GM18502 (cell line): Measurements from ENCODE around the gene SDK1.
"Not testable (repeated sequence)": the region's sequence is repeated elsewhere in the genome, so short reads cannot be mapped to it uniquely, and the experiment has no call there.

Experiments used
- ATAC-seq: cut with Tn5 transposase; IDR thresholded peaks from one replicate; pipeline ENCODE4 v1.9.1; 2021; ENCODE audit warnings: mild to moderate bottlenecking; ENCODE audit not compliant: unreplicated experiment, poor library complexity

SDK1 gene

GRCh38 chr7:4073052-4073451 lies 772.0 kb downstream of the SDK1 start:
- ATAC-seq = no peak

- no peak for ATAC-seq
Observed at GRCh38 chr7:4073750-4074149, 772.7 kb downstream of the SDK1 start.

GRCh38 chr7:4074407-4074806 lies 773.4 kb downstream of the SDK1 start:
- ATAC-seq = no peak

GRCh38 chr7:4074994-4075393 lies 773.9 kb downstream of the SDK1 start:
- no peak for ATAC-seq

- ATAC-seq = no peak
Observed at GRCh38 chr7:4076701-4077294, 775.7 kb downstream of the SDK1 start.

GRCh38 chr7:4077980-4078379 lies 776.9 kb downstream of the SDK1 start:
- ATAC-seq = no peak

GRCh38 chr7:4078580-4078979 lies 777.5 kb downstream of the SDK1 start:
- ATAC-seq = no peak

- no peak for ATAC-seq
Observed at GRCh38 chr7:4079366-4079765, 778.3 kb downstream of the SDK1 start.

- ATAC-seq = no peak
Observed at GRCh38 chr7:4079956-4080355, 778.9 kb downstream of the SDK1 start.

- ATAC-seq = no peak
Observed at GRCh38 chr7:4080954-4081353, 779.9 kb downstream of the SDK1 start.

GRCh38 chr7:4083513-4083912 lies 782.5 kb downstream of the SDK1 start:
- ATAC-seq = no peak

GRCh38 chr7:4084271-4084670 lies 783.2 kb downstream of the SDK1 start:
- ATAC-seq = no peak

- ATAC-seq = no peak
Observed at GRCh38 chr7:4085937-4086691, 785.1 kb downstream of the SDK1 start.

GRCh38 chr7:4086723-4087122 lies 785.7 kb downstream of the SDK1 start:
- no peak for ATAC-seq

GRCh38 chr7:4091767-4092166 lies 790.7 kb downstream of the SDK1 start:
- ATAC-seq = no peak

- ATAC-seq = no peak
Observed at GRCh38 chr7:4093035-4093434, 792.0 kb downstream of the SDK1 start.

GRCh38 chr7:4093483-4093882 lies 792.4 kb downstream of the SDK1 start:
- no peak for ATAC-seq

GRCh38 chr7:4094158-4094557 lies 793.1 kb downstream of the SDK1 start:
- not testable (repeated sequence) for ATAC-seq

- no peak for ATAC-seq
Observed at GRCh38 chr7:4097001-4097609, 796.1 kb downstream of the SDK1 start.

- no peak for ATAC-seq
Observed at GRCh38 chr7:4098169-4098568, 797.1 kb downstream of the SDK1 start.

GRCh38 chr7:4099651-4100050 lies 798.6 kb downstream of the SDK1 start:
- ATAC-seq = no peak

- ATAC-seq = no peak
Observed at GRCh38 chr7:4100148-4100547, 799.1 kb downstream of the SDK1 start.
